Thyroid gland (tissue), 4 donors: ENCODE data around the gene FKBP10.

Source experiments
- POLR2A ChIP-seq, 2 donors: fragments of 450-650 bp; IDR thresholded peaks; one replicate each; pipeline ENCODE4 v1.6.1; 2017; ENCODE audit warnings: antibody characterized with exemption in 2 of 2, mild to moderate bottlenecking in 2 of 2, moderate library complexity in 1 of 2
- TF ChIP-seq, protein P1 (sequence below), 6 experiments: fragments of 200-600 bp in 3 of 6; fragments of 450-650 bp in 3 of 6; sonication (generic) in 3 of 6; IDR thresholded peaks; one replicate each; pipeline ENCODE4 v1.5.1; 2016 to 2019; ENCODE audit warnings: antibody characterized with exemption in 6 of 6, mild to moderate bottlenecking in 2 of 6, inconsistent platforms in 1 of 6, moderate library complexity in 1 of 6

DNA sequence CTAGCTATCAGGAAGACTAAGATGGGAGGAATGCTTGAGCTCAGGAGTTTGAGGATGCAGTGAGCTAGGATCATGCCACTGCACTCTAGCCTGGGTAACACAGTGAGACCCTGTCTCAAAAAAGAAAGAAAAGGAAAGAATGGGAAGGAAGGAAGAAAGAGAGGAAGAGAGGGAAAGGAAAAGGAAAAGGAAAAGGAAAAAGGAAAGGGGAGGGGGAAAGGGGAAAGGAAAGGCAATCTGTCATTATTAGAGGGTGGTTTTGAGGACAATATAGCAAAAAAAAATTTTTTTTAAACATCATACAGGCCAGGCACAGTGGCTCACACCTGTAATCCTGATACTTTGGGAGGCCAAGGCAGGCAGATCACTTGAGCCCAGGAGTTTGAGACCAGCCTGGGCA lies 46.7 kb upstream of the FKBP10 start:
- TF ChIP-seq, protein P1, sequence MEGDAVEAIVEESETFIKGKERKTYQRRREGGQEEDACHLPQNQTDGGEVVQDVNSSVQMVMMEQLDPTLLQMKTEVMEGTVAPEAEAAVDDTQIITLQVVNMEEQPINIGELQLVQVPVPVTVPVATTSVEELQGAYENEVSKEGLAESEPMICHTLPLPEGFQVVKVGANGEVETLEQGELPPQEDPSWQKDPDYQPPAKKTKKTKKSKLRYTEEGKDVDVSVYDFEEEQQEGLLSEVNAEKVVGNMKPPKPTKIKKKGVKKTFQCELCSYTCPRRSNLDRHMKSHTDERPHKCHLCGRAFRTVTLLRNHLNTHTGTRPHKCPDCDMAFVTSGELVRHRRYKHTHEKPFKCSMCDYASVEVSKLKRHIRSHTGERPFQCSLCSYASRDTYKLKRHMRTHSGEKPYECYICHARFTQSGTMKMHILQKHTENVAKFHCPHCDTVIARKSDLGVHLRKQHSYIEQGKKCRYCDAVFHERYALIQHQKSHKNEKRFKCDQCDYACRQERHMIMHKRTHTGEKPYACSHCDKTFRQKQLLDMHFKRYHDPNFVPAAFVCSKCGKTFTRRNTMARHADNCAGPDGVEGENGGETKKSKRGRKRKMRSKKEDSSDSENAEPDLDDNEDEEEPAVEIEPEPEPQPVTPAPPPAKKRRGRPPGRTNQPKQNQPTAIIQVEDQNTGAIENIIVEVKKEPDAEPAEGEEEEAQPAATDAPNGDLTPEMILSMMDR (IDR thresholded peaks at IDR 0.05): no peak
- TF ChIP-seq POLR2A (IDR thresholded peaks at IDR 0.05): no peak
